Keratinocyte (primary cell): ENCODE measurements around the gene FAM240A. TPM values are rescaled to one million over a fixed set of nuclear protein-coding genes. Genes with fewer than 3 reads are reported as not detected.

ENCODE experiments used
- DNase-seq: peaks from one replicate; pipeline ENCODE4 v3.0.0-alpha.2; 2011; ENCODE audit warnings: low read depth, missing footprints, low spot score
- FAIRE-seq: peaks from 2 replicates; lab custom pipeline; 2011; peaks lifted over from hg19 to GRCh38; lab: Jason Lieb, UNC
- H2AFZ ChIP-seq: 2 replicates; pipeline ENCODE4 v1.6.0; 2012; ENCODE audit warnings: low read length, control low read depth, inconsistent platforms; ENCODE audit not compliant: control insufficient read depth
- H3K27ac ChIP-seq: 2 replicates; pipeline ENCODE4 v1.5.1; 2011; ENCODE audit warnings: low read length; ENCODE audit not compliant: control insufficient read depth, insufficient read depth
- H3K27me3 ChIP-seq: 3 replicates; pipeline ENCODE4 v1.6.0; 2011; ENCODE audit warnings: low read length; ENCODE audit not compliant: control insufficient read depth, insufficient read depth; ENCODE audit errors: extremely low read depth
- H3K36me3 ChIP-seq, 2 experiments: 2 replicates in 1 of 2; 3 replicates in 1 of 2; pipeline ENCODE4 v1.5.1; 2011; ENCODE audit warnings: low read length in 2 of 2, mild to moderate bottlenecking in 1 of 2; ENCODE audit not compliant: control insufficient read depth in 2 of 2, insufficient read depth in 2 of 2; ENCODE audit errors: extremely low read depth in 1 of 2
- H3K4me1 ChIP-seq: 3 replicates; pipeline ENCODE4 v1.5.1; 2011; ENCODE audit warnings: low read length; ENCODE audit not compliant: control insufficient read depth, insufficient read depth; ENCODE audit errors: extremely low read depth
- H3K4me2 ChIP-seq: 3 replicates; pipeline ENCODE4 v1.6.0; 2011; ENCODE audit warnings: low read depth, low read length; ENCODE audit not compliant: control insufficient read depth, insufficient read depth; ENCODE audit errors: extremely low read depth
- H3K4me3 ChIP-seq, 3 experiments: fragments of 200-600 bp in 1 of 3; sonication (generic) in 1 of 3; 2 replicates in 2 of 3; 3 replicates in 1 of 3; pipeline ENCODE4 v1.5.1; 2011 to 2016; ENCODE audit warnings: low read length in 3 of 3, mild to moderate bottlenecking in 3 of 3, control low read depth in 2 of 3, inconsistent platforms in 1 of 3, low read depth in 1 of 3, mixed read lengths in 1 of 3, mixed run types in 1 of 3, moderate library complexity in 1 of 3; ENCODE audit not compliant: control insufficient read depth in 2 of 3, insufficient read depth in 2 of 3; ENCODE audit errors: extremely low read depth in 1 of 3
- H3K79me2 ChIP-seq: 2 replicates; pipeline ENCODE4 v1.6.0; 2012; ENCODE audit warnings: low read length; ENCODE audit not compliant: control insufficient read depth, insufficient read depth
- H3K9ac ChIP-seq: 3 replicates; pipeline ENCODE4 v1.6.0; 2011; ENCODE audit warnings: low read length; ENCODE audit not compliant: control insufficient read depth, insufficient read depth; ENCODE audit errors: extremely low read depth
- H3K9me1 ChIP-seq: 3 replicates; pipeline ENCODE4 v1.6.0; 2011; ENCODE audit warnings: low read length; ENCODE audit not compliant: control insufficient read depth, insufficient read depth; ENCODE audit errors: extremely low read depth
- H3K9me3 ChIP-seq: 2 replicates; pipeline ENCODE4 v1.5.1; 2012; ENCODE audit warnings: low read depth, low read length; ENCODE audit not compliant: control insufficient read depth
- H4K20me1 ChIP-seq: 3 replicates; pipeline ENCODE4 v1.6.0; 2011; ENCODE audit warnings: low read length; ENCODE audit not compliant: control insufficient read depth, insufficient read depth; ENCODE audit errors: extremely low read depth
- EZH2 ChIP-seq: IDR thresholded peaks from one replicate; pipeline ENCODE4 v1.6.1; 2012; ENCODE audit warnings: inconsistent platforms, mild to moderate bottlenecking, low read length, moderate library complexity
- dilution Hi-C: fragments of 300-500 bp; cut with MboI; formaldehyde crosslinking; loops from one replicate; pipeline ENCODE4 v1.7.0; 2020; ENCODE audit warnings: low sequenced_read_pairs; ENCODE audit not compliant: extremely low pct_ligation_motif_present
- polyA plus RNA-seq, 5 experiments: library from polyadenylated mRNA; depleted of rRNA in 3 of 5; stranded (reverse) in 3 of 5; stranded (forward) in 1 of 5; unstranded in 1 of 5; fragments of >200 nt; gene quantifications; 1 replicate in 1 of 5; 2 replicates in 3 of 5; 3 replicates in 1 of 5; pipeline versions ENCODE4 v1.2.1 to v1.2.3, GENCODE V29; 2011 to 2012; ENCODE audit warnings: missing spikeins in 2 of 5, low read depth in 1 of 5, low replicate concordance in 1 of 5
- TF ChIP-seq, protein P1 (sequence below), 3 experiments: IDR thresholded peaks in 1 of 3; conservative IDR thresholded peaks in 1 of 3; optimal IDR thresholded peaks in 1 of 3; 2 replicates in 2 of 3; 3 replicates in 1 of 3; pipeline versions ENCODE3 to v1.5.1; 2011; ENCODE audit warnings: low read length in 3 of 3, mild to moderate bottlenecking in 3 of 3, moderate library complexity in 2 of 3, control low read depth in 1 of 3, inconsistent platforms in 1 of 3; ENCODE audit not compliant: insufficient read depth in 2 of 3; ENCODE audit errors: extremely low read depth in 1 of 3

The FAM240A gene
- polyA plus RNA-seq, 1 donor (not counting 4 experiments of a cell fraction or from before 2014, with no cell fraction given) = not detected

DNA sequence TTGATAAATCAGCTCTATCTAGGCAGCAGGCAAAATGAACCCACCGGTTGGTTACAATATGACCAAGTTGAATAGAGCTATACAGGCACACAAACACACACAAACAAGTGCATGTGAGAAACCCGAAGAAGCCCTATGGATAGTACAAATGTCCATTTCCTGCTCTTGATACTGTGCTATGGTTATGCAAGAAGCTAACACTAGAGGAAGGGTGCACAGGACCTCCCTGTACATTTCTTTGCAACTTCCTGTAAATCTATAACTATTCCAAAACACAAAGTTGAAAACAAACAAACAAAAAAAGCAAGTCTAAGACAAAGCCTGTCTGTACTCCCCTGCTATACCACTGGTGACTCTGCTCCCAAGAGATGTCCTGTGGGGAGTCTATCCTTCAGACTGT is 8.2 kb upstream of the FAM240A start:
- DNase-seq = no peak
- dilution Hi-C loops = no loop called here
- TF ChIP-seq, protein P1, sequence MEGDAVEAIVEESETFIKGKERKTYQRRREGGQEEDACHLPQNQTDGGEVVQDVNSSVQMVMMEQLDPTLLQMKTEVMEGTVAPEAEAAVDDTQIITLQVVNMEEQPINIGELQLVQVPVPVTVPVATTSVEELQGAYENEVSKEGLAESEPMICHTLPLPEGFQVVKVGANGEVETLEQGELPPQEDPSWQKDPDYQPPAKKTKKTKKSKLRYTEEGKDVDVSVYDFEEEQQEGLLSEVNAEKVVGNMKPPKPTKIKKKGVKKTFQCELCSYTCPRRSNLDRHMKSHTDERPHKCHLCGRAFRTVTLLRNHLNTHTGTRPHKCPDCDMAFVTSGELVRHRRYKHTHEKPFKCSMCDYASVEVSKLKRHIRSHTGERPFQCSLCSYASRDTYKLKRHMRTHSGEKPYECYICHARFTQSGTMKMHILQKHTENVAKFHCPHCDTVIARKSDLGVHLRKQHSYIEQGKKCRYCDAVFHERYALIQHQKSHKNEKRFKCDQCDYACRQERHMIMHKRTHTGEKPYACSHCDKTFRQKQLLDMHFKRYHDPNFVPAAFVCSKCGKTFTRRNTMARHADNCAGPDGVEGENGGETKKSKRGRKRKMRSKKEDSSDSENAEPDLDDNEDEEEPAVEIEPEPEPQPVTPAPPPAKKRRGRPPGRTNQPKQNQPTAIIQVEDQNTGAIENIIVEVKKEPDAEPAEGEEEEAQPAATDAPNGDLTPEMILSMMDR (optimal IDR thresholded peaks at IDR 0.05 in 1 of 3, IDR thresholded peaks at IDR 0.05 in 1 of 3, conservative IDR thresholded peaks at IDR 0.05 in 1 of 3; ENCODE audit: extremely low read depth in 1 of 3, insufficient read depth in 2 of 3, low read length in 3 of 3) = no peak
- no peak for TF ChIP-seq EZH2

DNA sequence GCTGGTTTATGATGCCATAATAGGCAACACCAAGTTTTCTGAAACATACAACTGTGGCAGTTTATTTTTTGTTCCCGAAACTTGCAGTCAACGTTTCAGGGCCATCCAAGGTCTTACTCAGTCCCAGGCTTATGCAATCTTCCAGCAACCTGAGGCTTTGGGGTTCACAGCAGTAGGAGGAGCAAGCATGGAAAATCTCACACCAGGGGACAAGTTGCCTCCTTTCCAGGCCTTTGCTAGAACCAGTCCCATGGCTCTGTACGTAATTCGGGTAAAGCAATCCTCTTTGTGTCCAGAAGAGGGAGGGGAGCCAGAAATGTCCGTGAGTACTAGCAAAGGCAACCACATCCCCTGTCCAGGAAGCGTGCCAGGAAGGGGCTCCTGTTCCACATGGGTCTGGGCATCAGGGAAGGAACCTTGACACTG is 4.7 kb upstream of the FAM240A start:
- DNase-seq (no peak), FAIRE-seq (no peak)
- Histone ChIP-seq H3K9me1 (no peaks in the 10 kb centered on the region), H3K9me3 (no peaks in the 10 kb centered on the region), H3K4me1 (peaks cover 6% of the 10 kb centered on the region), H3K9ac (no peak overlapping the region), H2AFZ (no peak overlapping the region), H3K27ac (no peak overlapping the region), H3K4me3 (no peak overlapping the region), H3K36me3 (no peaks in the 10 kb centered on the region), H3K79me2 (no peaks in the 10 kb centered on the region), H3K4me2 (no peak overlapping the region), H4K20me1 (no peaks in the 10 kb centered on the region), H3K27me3 (peaks cover 8% of the 10 kb centered on the region)
- dilution Hi-C loops = no loop called here
- no peak for TF ChIP-seq EZH2
- TF ChIP-seq, protein P1 (optimal IDR thresholded peaks at IDR 0.05 in 1 of 3, IDR thresholded peaks at IDR 0.05 in 1 of 3, conservative IDR thresholded peaks at IDR 0.05 in 1 of 3; ENCODE audit: extremely low read depth in 1 of 3, insufficient read depth in 2 of 3, low read length in 3 of 3) = no peak

More for the DNA sequence above, 8.2 kb upstream of the FAM240A start:
- Histone ChIP-seq H3K4me1 (peaks cover 1% of the 10 kb centered on the region), H3K9me1 (no peaks in the 10 kb centered on the region), H3K4me3 (no peak overlapping the region), H3K79me2 (no peaks in the 10 kb centered on the region), H2AFZ (no peak overlapping the region), H3K9me3 (no peaks in the 10 kb centered on the region), H3K4me2 (no peak overlapping the region), H3K27me3 (no peaks in the 10 kb centered on the region), H3K9ac (no peak overlapping the region), H3K36me3 (no peaks in the 10 kb centered on the region), H4K20me1 (no peaks in the 10 kb centered on the region), H3K27ac (no peak overlapping the region)
- no peak for FAIRE-seq
